Measurements from ENCODE around the gene BPGM. TPM values are rescaled to one million over a fixed set of nuclear protein-coding genes. Genes with fewer than 3 reads are reported as not detected.

BPGM gene
- total and polyA plus RNA-seq, 9 of the 15 experiments (the other 6 are each of a cell fraction or from before 2014, with no cell fraction given), result 14.1 to 46.1 (median 21.2) TPM

- TF ChIP-seq ZBTB49 (CRISPR knock-in tag; IDR thresholded peaks at IDR 0.05; ENCODE audit: borderline replicate concordance), result no peak
- no peak for TF ChIP-seq NR4A1 (CRISPR knock-in tag; IDR thresholded peaks at IDR 0.05)
- TF ChIP-seq NR4A1 (tag; IDR thresholded peaks at IDR 0.05), result no peak
- TF ChIP-seq ZC3H4 (CRISPR knock-in tag; IDR thresholded peaks at IDR 0.05; ENCODE audit: borderline replicate concordance), result no peak
- no peak for TF ChIP-seq ZNF165 (CRISPR knock-in tag; IDR thresholded peaks at IDR 0.05; ENCODE audit: borderline replicate concordance)
- TF ChIP-seq ATF2 (CRISPR knock-in tag; IDR thresholded peaks at IDR 0.05), result no peak
- TF ChIP-seq ZNF347 (CRISPR knock-in tag; IDR thresholded peaks at IDR 0.05; ENCODE audit: low read depth), result no peak
Observed at GRCh38 chr7:134722786-134723322, 76.2 kb downstream of the BPGM start (continued).

- Histone ChIP-seq H3K79me2 (ENCODE audit: control insufficient read depth, insufficient read depth, low read length) (no peaks in the 10 kb centered on the region), H3K9ac (ENCODE audit: insufficient read depth in 1 of 2, low read depth in 2 of 2, low read length in 2 of 2) (no peak overlapping the region), H3K4me3 (no peak overlapping the region), H3K36me3 (ENCODE audit: control insufficient read depth, insufficient read depth, low read length) (no peaks in the 10 kb centered on the region), H3K9me1 (ENCODE audit: control insufficient read depth, insufficient read depth, low read length) (no peaks in the 10 kb centered on the region), H3K27me3 (ENCODE audit: control insufficient read depth in 2 of 2, insufficient read depth in 2 of 2, low read length in 2 of 2) (peaks cover 9 to 15% of the 10 kb centered on the region in 2 experiments; a peak in 4 of 5 replicates), H3K27ac (ENCODE audit: extremely low read depth, low read depth, low read length) (no peak overlapping the region), H3K4me2 (ENCODE audit: insufficient read depth, low read length) (no peak overlapping the region), H4K20me1 (replicated peaks; ENCODE audit: control insufficient read depth, insufficient read depth, low read length) (no peaks in the 10 kb centered on the region), H3K4me1 (replicated peaks in 1 of 2; ENCODE audit: control insufficient read depth in 2 of 2, insufficient read depth in 2 of 2, low read length in 2 of 2) (no peaks in the 10 kb centered on the region), H2AFZ (ENCODE audit: low read depth, low read length) (no peak overlapping the region), H3K9me3 (replicated peaks; ENCODE audit: control insufficient read depth, insufficient read depth, low read depth, low read length) (no peaks in the 10 kb centered on the region)
- 0% methylated on average over 5 of the region's 5 CpGs for WGBS (ENCODE audit: insufficient coverage, low coverage, missing lambda C conversion rate)
- in situ Hi-C loops (cut with MboI) (no loop called here), intact Hi-C loops (cut with micrococcal nuclease) (loop anchor here (5.0 kb wide), 1 partner anchor 218 kb away; no protein-coding TSS in a partner anchor)
- no peak for TF ChIP-seq ZBTB34 (CRISPR knock-in tag; IDR thresholded peaks at IDR 0.05)
- 0 out of 2 replicates have a peak, but pooled peaks have one; percentile 1 for TF ChIP-seq PBX2 (CRISPR knock-in tag; IDR thresholded peaks at IDR 0.05; ENCODE audit: low read depth)
- no peak for TF ChIP-seq PBX2 (tag; conservative IDR thresholded peaks at IDR 0.05; ENCODE audit: low read depth)
- BruUV-seq (replicated peaks), result no TSS peak
- ChIA-PET POLR2A (no interaction called here), CTCF (ENCODE audit: low intra/inter-chr PET ratio) (no interaction called here)
- DNase-seq (ENCODE audit: extremely low read depth in 1 of 4, low spot score in 3 of 4) (no peak), ATAC-seq (no peak), FAIRE-seq (no peak)
Observed at GRCh38 chr7:134723892-134724291, 77.2 kb downstream of the BPGM start.

Data from K562 (cell line).